Measurements from ENCODE around the gene C5orf63. TPM values are rescaled to one million over a fixed set of nuclear protein-coding genes. Genes with fewer than 3 reads are reported as not detected.
"Not testable (repeated sequence)": the region's sequence is repeated elsewhere in the genome, so short reads cannot be mapped to it uniquely, and the experiment has no call there.

The C5orf63 gene
- total and polyA plus RNA-seq, 4 donors = 2.1 to 6.4 (median 3.8) TPM

DNA sequence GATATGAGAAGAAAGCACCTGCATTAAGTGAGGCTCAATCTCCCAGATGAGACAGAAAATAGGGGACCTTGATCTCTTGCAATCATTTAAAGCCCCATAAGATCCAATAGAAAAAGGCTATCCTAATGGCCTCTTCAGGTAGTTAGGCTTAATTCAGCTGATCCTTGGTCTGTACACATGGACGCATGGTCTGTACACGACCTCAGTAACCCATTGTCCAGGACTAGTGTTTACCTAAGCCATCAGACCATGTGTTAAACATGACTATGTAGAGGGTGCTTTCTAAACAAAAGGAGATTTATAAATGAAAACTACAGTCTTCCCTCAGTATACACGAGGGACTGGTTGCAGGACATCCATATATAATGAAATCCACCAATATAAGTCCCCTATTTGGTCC is 50.5 kb downstream of the C5orf63 start:
- Histone ChIP-seq H3K9me3 (ENCODE audit: control insufficient read depth in 4 of 4, low read length in 3 of 4) (no peaks in the 10 kb centered on the region), H3K27ac (ENCODE audit: low read depth in 1 of 2, low read length in 2 of 2) (no peak overlapping the region), H3K9ac (ENCODE audit: low read depth in 1 of 2, low read length in 2 of 2) (no peak overlapping the region), H3K4me1 (ENCODE audit: control insufficient read depth in 4 of 4, insufficient read depth in 4 of 4, low read length in 3 of 4) (peaks cover 0 to 2% (median 0%) of the 10 kb centered on the region in 4 donors), H3K4me3 (ENCODE audit: low read depth in 1 of 3, low read length in 3 of 3) (no peak overlapping the region), H3K36me3 (ENCODE audit: control insufficient read depth in 4 of 4, insufficient read depth in 3 of 4, low read depth in 1 of 4, low read length in 3 of 4) (no peaks in the 10 kb centered on the region), H3K27me3 (ENCODE audit: control insufficient read depth in 4 of 4, insufficient read depth in 4 of 4, low read length in 3 of 4) (no peaks in the 10 kb centered on the region)
- no peak for DNase-seq (ENCODE audit: low spot score)
- no peak for TF ChIP-seq ATF3 (IDR thresholded peaks at IDR 0.05)
- TF ChIP-seq TAF1 (conservative IDR thresholded peaks at IDR 0.05) = no peak
- no peak for TF ChIP-seq SP1 (IDR thresholded peaks at IDR 0.05)
- no peak for TF ChIP-seq HNF4A (conservative IDR thresholded peaks at IDR 0.05)
- no peak for TF ChIP-seq FOXA2 (IDR thresholded peaks at IDR 0.05)
- no peak for TF ChIP-seq CTCF (IDR thresholded peaks at IDR 0.05; ENCODE audit: low read depth, low read length, missing input control)
- no peak for TF ChIP-seq MAX (IDR thresholded peaks at IDR 0.05)
- no peak for TF ChIP-seq YY1 (IDR thresholded peaks at IDR 0.05)
- TF ChIP-seq JUND (IDR thresholded peaks at IDR 0.05) = no peak
- TF ChIP-seq ZBTB33 (IDR thresholded peaks at IDR 0.05) = no peak
- WGBS = 71% methylated on average over 3 of the region's 3 CpGs

DNA sequence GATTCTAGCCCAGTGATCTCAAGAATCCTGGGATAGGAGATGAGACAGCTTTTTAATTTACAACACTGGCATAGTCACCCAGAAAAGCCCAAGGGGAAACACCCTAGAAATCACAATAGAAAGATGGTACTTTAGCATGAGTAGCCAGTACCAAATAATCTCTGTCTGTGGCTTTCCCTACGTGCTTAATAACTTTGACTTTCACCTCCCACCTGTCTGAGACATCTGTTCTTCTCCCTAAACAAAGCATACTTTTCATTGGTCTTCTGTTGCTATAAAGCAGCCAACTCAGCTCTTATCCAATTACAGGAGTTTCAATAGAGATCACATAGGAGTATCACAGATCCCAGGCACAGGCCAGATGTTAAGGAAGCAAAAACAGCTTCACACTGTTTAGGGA is 53.4 kb downstream of the C5orf63 start:
- H3K27me3 ChIP-seq (ENCODE audit: control insufficient read depth in 4 of 4, insufficient read depth in 4 of 4, low read length in 3 of 4) = no peaks in the 10 kb centered on the region
- DNase-seq (ENCODE audit: low spot score) = no peak
- WGBS = 81% methylated on average over 1 of the region's 1 CpG
- H3K9me3 ChIP-seq (ENCODE audit: control insufficient read depth in 4 of 4, low read length in 3 of 4) = no peaks in the 10 kb centered on the region
- H3K4me1 ChIP-seq (ENCODE audit: control insufficient read depth in 4 of 4, insufficient read depth in 4 of 4, low read length in 3 of 4) = peaks cover 0 to 2% (median 0%) of the 10 kb centered on the region in 4 donors
- no peak overlapping the region for H3K9ac ChIP-seq (ENCODE audit: low read depth in 1 of 2, low read length in 2 of 2)
- no peak overlapping the region for H3K27ac ChIP-seq (ENCODE audit: low read depth in 1 of 2, low read length in 2 of 2)
- no peak overlapping the region for H3K4me3 ChIP-seq (ENCODE audit: low read depth in 1 of 3, low read length in 3 of 3)
- no peaks in the 10 kb centered on the region for H3K36me3 ChIP-seq (ENCODE audit: control insufficient read depth in 4 of 4, insufficient read depth in 3 of 4, low read depth in 1 of 4, low read length in 3 of 4)
- TF ChIP-seq ATF3 (IDR thresholded peaks at IDR 0.05) (no peak), HNF4A (conservative IDR thresholded peaks at IDR 0.05) (no peak), ZBTB33 (IDR thresholded peaks at IDR 0.05) (no peak), SP1 (IDR thresholded peaks at IDR 0.05) (no peak), EGR1 (IDR thresholded peaks at IDR 0.05; ENCODE audit: low read depth in 2 of 2) (no peak)
- TF ChIP-seq, protein P1, sequence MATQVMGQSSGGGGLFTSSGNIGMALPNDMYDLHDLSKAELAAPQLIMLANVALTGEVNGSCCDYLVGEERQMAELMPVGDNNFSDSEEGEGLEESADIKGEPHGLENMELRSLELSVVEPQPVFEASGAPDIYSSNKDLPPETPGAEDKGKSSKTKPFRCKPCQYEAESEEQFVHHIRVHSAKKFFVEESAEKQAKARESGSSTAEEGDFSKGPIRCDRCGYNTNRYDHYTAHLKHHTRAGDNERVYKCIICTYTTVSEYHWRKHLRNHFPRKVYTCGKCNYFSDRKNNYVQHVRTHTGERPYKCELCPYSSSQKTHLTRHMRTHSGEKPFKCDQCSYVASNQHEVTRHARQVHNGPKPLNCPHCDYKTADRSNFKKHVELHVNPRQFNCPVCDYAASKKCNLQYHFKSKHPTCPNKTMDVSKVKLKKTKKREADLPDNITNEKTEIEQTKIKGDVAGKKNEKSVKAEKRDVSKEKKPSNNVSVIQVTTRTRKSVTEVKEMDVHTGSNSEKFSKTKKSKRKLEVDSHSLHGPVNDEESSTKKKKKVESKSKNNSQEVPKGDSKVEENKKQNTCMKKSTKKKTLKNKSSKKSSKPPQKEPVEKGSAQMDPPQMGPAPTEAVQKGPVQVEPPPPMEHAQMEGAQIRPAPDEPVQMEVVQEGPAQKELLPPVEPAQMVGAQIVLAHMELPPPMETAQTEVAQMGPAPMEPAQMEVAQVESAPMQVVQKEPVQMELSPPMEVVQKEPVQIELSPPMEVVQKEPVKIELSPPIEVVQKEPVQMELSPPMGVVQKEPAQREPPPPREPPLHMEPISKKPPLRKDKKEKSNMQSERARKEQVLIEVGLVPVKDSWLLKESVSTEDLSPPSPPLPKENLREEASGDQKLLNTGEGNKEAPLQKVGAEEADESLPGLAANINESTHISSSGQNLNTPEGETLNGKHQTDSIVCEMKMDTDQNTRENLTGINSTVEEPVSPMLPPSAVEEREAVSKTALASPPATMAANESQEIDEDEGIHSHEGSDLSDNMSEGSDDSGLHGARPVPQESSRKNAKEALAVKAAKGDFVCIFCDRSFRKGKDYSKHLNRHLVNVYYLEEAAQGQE (IDR thresholded peaks at IDR 0.05) = no peak

- H3K4me1 ChIP-seq (ENCODE audit: control insufficient read depth in 4 of 4, insufficient read depth in 4 of 4, low read length in 3 of 4); H3K9ac ChIP-seq (ENCODE audit: low read depth in 1 of 2, low read length in 2 of 2): not testable (repeated sequence)
Measured at GRCh38 chr5:127016722-127017121, 56.6 kb downstream of the C5orf63 start.

More at GRCh38 chr5:127016722-127017121, 56.6 kb downstream of the C5orf63 start:
- over 99% methylated on average over 4 of the region's 4 CpGs for WGBS
- H3K27me3 ChIP-seq (ENCODE audit: control insufficient read depth in 4 of 4, insufficient read depth in 4 of 4, low read length in 3 of 4); DNase-seq (ENCODE audit: low spot score); H3K27ac ChIP-seq (ENCODE audit: low read depth in 1 of 2, low read length in 2 of 2); H3K9me3 ChIP-seq (ENCODE audit: control insufficient read depth in 4 of 4, low read length in 3 of 4); H3K4me3 ChIP-seq (ENCODE audit: low read depth in 1 of 3, low read length in 3 of 3); H3K36me3 ChIP-seq (ENCODE audit: control insufficient read depth in 4 of 4, insufficient read depth in 3 of 4, low read depth in 1 of 4, low read length in 3 of 4): not testable (repeated sequence)

Measured in liver (tissue), 9 donors.